Skeletal muscle satellite cell (primary cell): Measurements from ENCODE around the gene DPM1. TPM values are rescaled to one million over a fixed set of nuclear protein-coding genes. Genes with fewer than 3 reads are reported as not detected.

Experiments
- H3K27me3 ChIP-seq: 2 replicates; pipeline ENCODE4 v1.7.0; 2013; ENCODE audit warnings: low read length; ENCODE audit not compliant: control insufficient read depth, insufficient read depth
- H3K36me3 ChIP-seq: 2 replicates; pipeline ENCODE4 v1.7.0; 2013; ENCODE audit warnings: mild to moderate bottlenecking, control low read depth, low read length; ENCODE audit not compliant: insufficient read depth
- H3K4me1 ChIP-seq: 2 replicates; pipeline ENCODE4 v1.7.0; 2013; ENCODE audit warnings: low read length; ENCODE audit not compliant: control insufficient read depth, insufficient read depth
- H3K4me2 ChIP-seq: 2 replicates; pipeline ENCODE4 v1.7.0; 2013; ENCODE audit warnings: mild to moderate bottlenecking, low read length
- H3K4me3 ChIP-seq: 2 replicates; pipeline ENCODE4 v1.7.0; 2013; ENCODE audit warnings: low read length
- H3K9ac ChIP-seq: 2 replicates; pipeline ENCODE4 v1.7.0; 2013; ENCODE audit warnings: mild to moderate bottlenecking, low read depth, low read length, moderate library complexity
- H3K9me3 ChIP-seq: replicated peaks from 2 replicates; pipeline ENCODE4 v1.7.0; 2013; ENCODE audit warnings: mild to moderate bottlenecking, control low read depth, low read length
- total RNA-seq: library from RNA; depleted of rRNA; stranded (reverse); fragments of >200 nt; gene quantifications from 2 replicates; pipeline ENCODE4 v1.2.3, GENCODE V29; 2012; rRNA removed

The DPM1 gene
- 87.7 and 102 TPM in 2 replicates for total RNA-seq

GRCh38 chr20:50957798-50958614, at the start of gene DPM1:
DPM1 (minus strand) TSS chr20:50958532; CDS start chr20:50958523, 9 bp downstream.
- H3K9ac ChIP-seq: peak within 1 kb of the TSS; percentile 99
- no peaks in the 10 kb centered on the region for H3K27me3 ChIP-seq
- H3K4me1 ChIP-seq: peaks cover 25% of the 10 kb centered on the region
- H3K36me3 ChIP-seq: peaks cover 28% of the 10 kb centered on the region
- H3K4me3 ChIP-seq: peak within 1 kb of the TSS; percentile 95
- no peaks in the 10 kb centered on the region for H3K9me3 ChIP-seq
- peak within 1 kb of the TSS; percentile 100 for H3K4me2 ChIP-seq

- no peak overlapping the region for H3K4me3 ChIP-seq
- H3K9me3 ChIP-seq: no peaks in the 10 kb centered on the region
Observed at GRCh38 chr20:51005214-51005613, 46.9 kb upstream of the DPM1 start.

GRCh38 chr20:51004781-51005180, 46.4 kb upstream of the DPM1 start:
- Histone ChIP-seq H3K9ac (no peak overlapping the region), H3K9me3 (no peaks in the 10 kb centered on the region), H3K4me1 (no peaks in the 10 kb centered on the region), H3K36me3 (no peaks in the 10 kb centered on the region), H3K4me3 (no peak overlapping the region), H3K27me3 (peaks cover 9% of the 10 kb centered on the region), H3K4me2 (no peak overlapping the region)

More at GRCh38 chr20:51005214-51005613, 46.9 kb upstream of the DPM1 start:
- Histone ChIP-seq H3K4me2 (no peak overlapping the region), H3K9ac (no peak overlapping the region), H3K27me3 (peaks cover 9% of the 10 kb centered on the region), H3K36me3 (no peaks in the 10 kb centered on the region), H3K4me1 (no peaks in the 10 kb centered on the region)

GRCh38 chr20:51004305-51004727, 46.0 kb upstream of the DPM1 start:
- Histone ChIP-seq H3K9me3 (no peaks in the 10 kb centered on the region), H3K4me3 (no peak overlapping the region), H3K27me3 (peaks cover 9% of the 10 kb centered on the region), H3K36me3 (no peaks in the 10 kb centered on the region), H3K4me1 (no peaks in the 10 kb centered on the region), H3K4me2 (no peak overlapping the region), H3K9ac (no peak overlapping the region)

GRCh38 chr20:51003753-51004152, 45.4 kb upstream of the DPM1 start:
- H3K27me3 ChIP-seq: peaks cover 13% of the 10 kb centered on the region
- H3K4me3 ChIP-seq: no peak overlapping the region
- no peaks in the 10 kb centered on the region for H3K9me3 ChIP-seq
- H3K4me1 ChIP-seq: no peaks in the 10 kb centered on the region
- no peak overlapping the region for H3K4me2 ChIP-seq
- no peaks in the 10 kb centered on the region for H3K36me3 ChIP-seq
- H3K9ac ChIP-seq: no peak overlapping the region

- no peaks in the 10 kb centered on the region for H3K36me3 ChIP-seq
- H3K9ac ChIP-seq: no peak overlapping the region
- no peak overlapping the region for H3K4me2 ChIP-seq
- peaks cover 20% of the 10 kb centered on the region for H3K27me3 ChIP-seq
- no peaks in the 10 kb centered on the region for H3K4me1 ChIP-seq
- H3K9me3 ChIP-seq: no peaks in the 10 kb centered on the region
- no peak overlapping the region for H3K4me3 ChIP-seq
Observed at GRCh38 chr20:51002633-51003032, 44.3 kb upstream of the DPM1 start.

GRCh38 chr20:51001430-51002265, 43.3 kb upstream of the DPM1 start:
- no peak overlapping the region for H3K4me2 ChIP-seq
- no peaks in the 10 kb centered on the region for H3K9me3 ChIP-seq
- H3K9ac ChIP-seq: no peak overlapping the region
- no peaks in the 10 kb centered on the region for H3K36me3 ChIP-seq
- H3K27me3 ChIP-seq: peaks cover 28% of the 10 kb centered on the region
- no peak overlapping the region for H3K4me3 ChIP-seq
- no peaks in the 10 kb centered on the region for H3K4me1 ChIP-seq

- Histone ChIP-seq H3K27me3 (peaks cover 36% of the 10 kb centered on the region), H3K9me3 (no peaks in the 10 kb centered on the region)
Observed at GRCh38 chr20:50999355-50999754, 41.0 kb upstream of the DPM1 start.

GRCh38 chr20:50996901-50997865, 38.9 kb upstream of the DPM1 start:
- no peak overlapping the region for H3K9ac ChIP-seq
- no peaks in the 10 kb centered on the region for H3K9me3 ChIP-seq
- no peaks in the 10 kb centered on the region for H3K4me1 ChIP-seq
- no peaks in the 10 kb centered on the region for H3K36me3 ChIP-seq
- H3K27me3 ChIP-seq: peaks cover 44% of the 10 kb centered on the region
- no peak overlapping the region for H3K4me3 ChIP-seq
- no peak overlapping the region for H3K4me2 ChIP-seq

More at GRCh38 chr20:50999355-50999754, 41.0 kb upstream of the DPM1 start:
- H3K36me3 ChIP-seq: no peaks in the 10 kb centered on the region
- H3K4me3 ChIP-seq: no peak overlapping the region
- H3K9ac ChIP-seq: no peak overlapping the region
- H3K4me2 ChIP-seq: no peak overlapping the region
- H3K4me1 ChIP-seq: no peaks in the 10 kb centered on the region

GRCh38 chr20:50995506-50995905, 37.2 kb upstream of the DPM1 start:
- no peaks in the 10 kb centered on the region for H3K36me3 ChIP-seq
- H3K4me1 ChIP-seq: peaks cover 3% of the 10 kb centered on the region
- no peaks in the 10 kb centered on the region for H3K9me3 ChIP-seq
- no peak overlapping the region for H3K4me3 ChIP-seq
- H3K4me2 ChIP-seq: no peak overlapping the region
- H3K9ac ChIP-seq: no peak overlapping the region
- peaks cover 39% of the 10 kb centered on the region for H3K27me3 ChIP-seq

GRCh38 chr20:50993876-50994275, 35.5 kb upstream of the DPM1 start:
- no peaks in the 10 kb centered on the region for H3K36me3 ChIP-seq
- no peak overlapping the region for H3K4me2 ChIP-seq
- no peak overlapping the region for H3K4me3 ChIP-seq
- peaks cover 3% of the 10 kb centered on the region for H3K4me1 ChIP-seq
- no peak overlapping the region for H3K9ac ChIP-seq
- peaks cover 37% of the 10 kb centered on the region for H3K27me3 ChIP-seq
- no peaks in the 10 kb centered on the region for H3K9me3 ChIP-seq
